BLaER1 treated with 17β-estradiol and CSF1 and Interleukin-3, amounts not matched to agents 10 nM and 100 nM (cell line): Measurements from ENCODE around the gene RNASEH2A.

Source experiments
- H3K27ac ChIP-seq, 11 experiments: shearing (Covaris generic); formaldehyde crosslinking; 2 replicates each; pipeline ENCODE4 v1.8.1; 2022
- H3K27me3 ChIP-seq, 11 experiments: shearing (Covaris generic); formaldehyde crosslinking; 2 replicates each; pipeline ENCODE4 v1.8.1; 2022
- H3K36me3 ChIP-seq, 11 experiments: shearing (Covaris generic); formaldehyde crosslinking; 2 replicates each; pipeline ENCODE4 v1.8.1; 2022
- H3K4me1 ChIP-seq, 10 experiments: shearing (Covaris generic); formaldehyde crosslinking; 2 replicates each; pipeline ENCODE4 v1.8.1; 2022
- H3K4me2 ChIP-seq, 11 experiments: shearing (Covaris generic); formaldehyde crosslinking; 2 replicates each; pipeline ENCODE4 v1.8.1; 2022
- H3K4me3 ChIP-seq, 10 experiments: shearing (Covaris generic); formaldehyde crosslinking; 2 replicates each; pipeline ENCODE4 v1.8.1; 2022
- H3K9ac ChIP-seq, 11 experiments: shearing (Covaris generic); formaldehyde crosslinking; 2 replicates each; pipeline ENCODE4 v1.8.1; 2022
- H3K9me3 ChIP-seq, 11 experiments: shearing (Covaris generic); formaldehyde crosslinking; replicated peaks in 1 of 11; 2 replicates each; pipeline ENCODE4 v1.8.1; 2022
- H4K20me1 ChIP-seq, 11 experiments: shearing (Covaris generic); formaldehyde crosslinking; 2 replicates each; pipeline ENCODE4 v1.8.1; 2022
- Cebpa-rat ChIP-seq, 11 experiments: shearing (Covaris generic); IDR thresholded peaks; 2 replicates each; pipeline ENCODE4 v1.8.1; 2022

The RNASEH2A gene

DNA sequence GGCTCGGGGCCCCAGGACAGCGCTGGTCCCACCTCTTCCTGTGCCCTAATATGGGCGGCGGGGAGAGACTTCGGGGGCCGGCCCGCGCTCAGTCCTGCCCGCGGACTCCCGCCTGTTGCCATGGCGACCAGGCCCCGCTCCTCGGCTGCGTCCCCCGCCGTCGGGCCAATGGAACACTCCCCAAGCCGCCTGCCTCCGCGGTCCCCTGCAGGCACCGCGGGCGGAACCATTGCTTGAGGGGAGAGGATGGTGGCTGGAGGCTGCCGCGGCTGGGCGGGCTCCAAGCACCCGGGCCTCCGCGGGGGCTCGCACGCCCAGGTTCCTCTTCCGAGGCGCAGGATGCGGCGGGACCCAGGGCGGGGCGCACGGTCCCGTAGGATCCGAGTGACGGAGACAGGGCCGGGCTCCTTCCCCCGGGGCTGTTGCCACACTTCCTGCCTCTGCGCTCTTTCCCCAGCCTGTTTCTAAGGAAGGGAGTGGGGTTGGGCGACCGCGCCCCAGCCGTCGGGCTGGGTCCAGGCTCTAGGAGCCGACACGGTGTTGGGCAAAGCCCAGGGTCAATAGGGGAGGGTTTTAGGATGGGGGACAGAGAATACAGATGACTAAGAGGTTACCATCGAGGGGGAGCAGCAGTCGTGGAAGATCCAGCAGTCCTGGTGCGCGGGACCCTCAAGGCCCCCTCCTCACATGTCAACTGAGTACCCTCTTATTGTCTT lies 16.3 kb upstream of the RNASEH2A start:
- TF ChIP-seq Cebpa-rat (IDR thresholded peaks at IDR 0.05), result peak; percentile 83 to 96 (median 92); a peak in 20 of 22 replicates
- Histone ChIP-seq H3K27me3 (no peaks in the 10 kb centered on the region), H3K4me2 (peak overlapping the region; percentile 90 to 100 (median 99)), H3K9me3 (no peaks in the 10 kb centered on the region), H3K36me3 (peaks cover 0 to 12% (median 0%) of the 10 kb centered on the region in 11 experiments; a peak in 8 of 22 replicates), H3K4me3 (peak overlapping the region; percentile 90 to 98 (median 96)), H4K20me1 (peaks cover 18 to 21% (median 20%) of the 10 kb centered on the region in 11 experiments), H3K27ac (peak overlapping the region; percentile 98 to 100 (median 99)), H3K9ac (peak overlapping the region; percentile 92 to 99 (median 98)), H3K4me1 (peaks cover 51 to 68% (median 67%) of the 10 kb centered on the region in 10 experiments)

DNA sequence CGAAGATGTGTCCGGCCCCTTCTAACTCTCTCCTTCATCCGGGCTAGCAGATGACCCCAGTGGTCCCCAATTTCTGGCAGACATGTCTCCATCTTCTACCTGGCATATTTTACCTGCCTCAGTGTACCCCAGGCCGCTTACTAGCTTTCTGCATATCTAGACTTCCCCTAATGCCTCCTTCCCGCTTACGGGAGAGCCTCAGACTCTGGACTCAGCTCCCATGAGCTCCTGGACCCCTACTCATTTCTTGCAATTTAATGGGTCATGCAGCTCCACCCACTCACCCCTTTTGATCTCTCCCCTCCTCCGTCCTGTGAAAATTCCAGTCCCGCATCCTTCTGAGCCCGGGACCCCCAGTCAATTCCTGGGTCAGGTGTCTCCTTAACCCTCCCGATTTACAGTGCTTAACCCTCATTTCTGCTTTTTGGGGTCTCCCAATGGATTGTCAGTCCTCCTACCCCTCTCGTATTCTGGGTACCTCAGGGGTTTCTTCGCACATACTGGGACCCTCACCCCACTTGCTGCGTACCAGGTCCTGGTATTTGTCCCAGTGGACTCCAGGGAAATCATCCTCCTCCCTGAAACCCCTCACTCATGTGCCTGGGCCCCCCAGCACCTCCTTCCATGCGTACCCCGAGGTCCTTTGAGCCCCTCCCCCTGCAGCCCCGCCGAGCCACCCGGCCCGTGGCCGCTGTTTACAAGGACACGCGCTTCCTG lies 15.6 kb upstream of the RNASEH2A start:
- no peak for TF ChIP-seq Cebpa-rat (IDR thresholded peaks at IDR 0.05)
- H3K9ac ChIP-seq, result peak overlapping the region; percentile 92 to 99 (median 98)
- H3K36me3 ChIP-seq, result peaks cover 0 to 12% (median 0%) of the 10 kb centered on the region in 11 experiments; a peak in 8 of 22 replicates
- H3K9me3 ChIP-seq, result no peaks in the 10 kb centered on the region
- H3K4me2 ChIP-seq, result peak overlapping the region; percentile 90 to 99 (median 98)
- peak overlapping the region; percentile 90 to 98 (median 96) for H3K4me3 ChIP-seq
- no peaks in the 10 kb centered on the region for H3K27me3 ChIP-seq
- peaks cover 51 to 67% (median 64%) of the 10 kb centered on the region in 10 experiments for H3K4me1 ChIP-seq
- H3K27ac ChIP-seq, result peak overlapping the region; percentile 98 to 100 (median 99)
- peaks cover 18 to 22% (median 20%) of the 10 kb centered on the region in 11 experiments for H4K20me1 ChIP-seq

DNA sequence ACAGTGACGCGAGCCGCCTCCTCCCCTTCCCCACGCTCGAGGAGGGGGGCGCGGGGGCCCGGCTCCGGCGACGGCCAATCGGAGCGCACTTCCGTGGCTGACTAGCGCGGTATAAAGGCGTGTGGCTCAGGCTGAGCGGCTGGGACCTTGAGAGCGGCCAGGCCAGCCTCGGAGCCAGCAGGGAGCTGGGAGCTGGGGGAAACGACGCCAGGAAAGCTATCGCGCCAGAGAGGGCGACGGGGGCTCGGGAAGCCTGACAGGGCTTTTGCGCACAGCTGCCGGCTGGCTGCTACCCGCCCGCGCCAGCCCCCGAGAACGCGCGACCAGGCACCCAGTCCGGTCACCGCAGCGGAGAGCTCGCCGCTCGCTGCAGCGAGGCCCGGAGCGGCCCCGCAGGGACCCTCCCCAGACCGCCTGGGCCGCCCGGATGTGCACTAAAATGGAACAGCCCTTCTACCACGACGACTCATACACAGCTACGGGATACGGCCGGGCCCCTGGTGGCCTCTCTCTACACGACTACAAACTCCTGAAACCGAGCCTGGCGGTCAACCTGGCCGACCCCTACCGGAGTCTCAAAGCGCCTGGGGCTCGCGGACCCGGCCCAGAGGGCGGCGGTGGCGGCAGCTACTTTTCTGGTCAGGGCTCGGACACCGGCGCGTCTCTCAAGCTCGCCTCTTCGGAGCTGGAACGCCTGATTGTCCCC lies 14.9 kb upstream of the RNASEH2A start, which contains the start of gene JUNB:
Gene JUNB (plus strand): TSS at position 142 of the 706 bp plus-strand sequence. CDS start 286 bp downstream, at position 428.
- peaks cover 0 to 12% (median 0%) of the 10 kb centered on the region in 11 experiments; a peak in 8 of 22 replicates for H3K36me3 ChIP-seq
- H3K4me1 ChIP-seq, result peaks cover 52 to 67% (median 64%) of the 10 kb centered on the region in 10 experiments
- peak within 1 kb of the TSS; percentile 90 to 98 (median 96) for H3K4me3 ChIP-seq
- H4K20me1 ChIP-seq, result peaks cover 18 to 29% (median 20%) of the 10 kb centered on the region in 11 experiments
- no peaks in the 10 kb centered on the region for H3K9me3 ChIP-seq
- H3K9ac ChIP-seq, result peak within 1 kb of the TSS; percentile 92 to 99 (median 98)
- peak within 1 kb of the TSS; percentile 98 to 100 (median 99) for H3K27ac ChIP-seq
- TF ChIP-seq Cebpa-rat (IDR thresholded peaks at IDR 0.05), result no peak
- H3K4me2 ChIP-seq, result peak within 1 kb of the TSS; percentile 90 to 99 (median 98)
- H3K27me3 ChIP-seq, result no peaks in the 10 kb centered on the region

DNA sequence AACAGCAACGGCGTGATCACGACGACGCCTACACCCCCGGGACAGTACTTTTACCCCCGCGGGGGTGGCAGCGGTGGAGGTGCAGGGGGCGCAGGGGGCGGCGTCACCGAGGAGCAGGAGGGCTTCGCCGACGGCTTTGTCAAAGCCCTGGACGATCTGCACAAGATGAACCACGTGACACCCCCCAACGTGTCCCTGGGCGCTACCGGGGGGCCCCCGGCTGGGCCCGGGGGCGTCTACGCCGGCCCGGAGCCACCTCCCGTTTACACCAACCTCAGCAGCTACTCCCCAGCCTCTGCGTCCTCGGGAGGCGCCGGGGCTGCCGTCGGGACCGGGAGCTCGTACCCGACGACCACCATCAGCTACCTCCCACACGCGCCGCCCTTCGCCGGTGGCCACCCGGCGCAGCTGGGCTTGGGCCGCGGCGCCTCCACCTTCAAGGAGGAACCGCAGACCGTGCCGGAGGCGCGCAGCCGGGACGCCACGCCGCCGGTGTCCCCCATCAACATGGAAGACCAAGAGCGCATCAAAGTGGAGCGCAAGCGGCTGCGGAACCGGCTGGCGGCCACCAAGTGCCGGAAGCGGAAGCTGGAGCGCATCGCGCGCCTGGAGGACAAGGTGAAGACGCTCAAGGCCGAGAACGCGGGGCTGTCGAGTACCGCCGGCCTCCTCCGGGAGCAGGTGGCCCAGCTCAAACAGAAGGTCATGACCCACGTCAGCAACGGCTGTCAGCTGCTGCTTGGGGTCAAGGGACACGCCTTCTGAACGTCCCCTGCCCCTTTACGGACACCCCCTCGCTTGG lies 14.1 kb upstream of the RNASEH2A start:
- Histone ChIP-seq H3K36me3 (peaks cover 0 to 12% (median 6%) of the 10 kb centered on the region in 11 experiments; a peak in 12 of 22 replicates), H3K27ac (peak overlapping the region; percentile 95 to 100 (median 99)), H3K4me1 (peaks cover 45 to 61% (median 57%) of the 10 kb centered on the region in 10 experiments), H3K27me3 (no peaks in the 10 kb centered on the region), H3K4me2 (peak overlapping the region; percentile 43 to 99 (median 97)), H3K4me3 (peak overlapping the region; percentile 90 to 98 (median 96)), H3K9ac (peak overlapping the region; percentile 92 to 99 (median 98)), H4K20me1 (peaks cover 18 to 34% (median 20%) of the 10 kb centered on the region in 11 experiments), H3K9me3 (no peaks in the 10 kb centered on the region)
- no peak for TF ChIP-seq Cebpa-rat (IDR thresholded peaks at IDR 0.05)

DNA sequence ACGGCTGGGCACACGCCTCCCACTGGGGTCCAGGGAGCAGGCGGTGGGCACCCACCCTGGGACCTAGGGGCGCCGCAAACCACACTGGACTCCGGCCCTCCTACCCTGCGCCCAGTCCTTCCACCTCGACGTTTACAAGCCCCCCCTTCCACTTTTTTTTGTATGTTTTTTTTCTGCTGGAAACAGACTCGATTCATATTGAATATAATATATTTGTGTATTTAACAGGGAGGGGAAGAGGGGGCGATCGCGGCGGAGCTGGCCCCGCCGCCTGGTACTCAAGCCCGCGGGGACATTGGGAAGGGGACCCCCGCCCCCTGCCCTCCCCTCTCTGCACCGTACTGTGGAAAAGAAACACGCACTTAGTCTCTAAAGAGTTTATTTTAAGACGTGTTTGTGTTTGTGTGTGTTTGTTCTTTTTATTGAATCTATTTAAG lies 13.5 kb upstream of the RNASEH2A start:
- peaks cover 18 to 34% (median 20%) of the 10 kb centered on the region in 11 experiments for H4K20me1 ChIP-seq
- H3K4me1 ChIP-seq, result peaks cover 39 to 54% (median 51%) of the 10 kb centered on the region in 10 experiments
- H3K27ac ChIP-seq, result peak overlapping the region; percentile 95 to 100 (median 99)
- H3K4me3 ChIP-seq, result peak overlapping the region; percentile 90 to 98 (median 96)
- peak overlapping the region; percentile 43 to 99 (median 97) for H3K4me2 ChIP-seq
- peaks cover 0 to 12% (median 10%) of the 10 kb centered on the region in 11 experiments; a peak in 14 of 22 replicates for H3K36me3 ChIP-seq
- no peak for TF ChIP-seq Cebpa-rat (IDR thresholded peaks at IDR 0.05)
- no peaks in the 10 kb centered on the region for H3K9me3 ChIP-seq
- no peaks in the 10 kb centered on the region for H3K27me3 ChIP-seq
- H3K9ac ChIP-seq, result peak overlapping the region; percentile 92 to 99 (median 98)

DNA sequence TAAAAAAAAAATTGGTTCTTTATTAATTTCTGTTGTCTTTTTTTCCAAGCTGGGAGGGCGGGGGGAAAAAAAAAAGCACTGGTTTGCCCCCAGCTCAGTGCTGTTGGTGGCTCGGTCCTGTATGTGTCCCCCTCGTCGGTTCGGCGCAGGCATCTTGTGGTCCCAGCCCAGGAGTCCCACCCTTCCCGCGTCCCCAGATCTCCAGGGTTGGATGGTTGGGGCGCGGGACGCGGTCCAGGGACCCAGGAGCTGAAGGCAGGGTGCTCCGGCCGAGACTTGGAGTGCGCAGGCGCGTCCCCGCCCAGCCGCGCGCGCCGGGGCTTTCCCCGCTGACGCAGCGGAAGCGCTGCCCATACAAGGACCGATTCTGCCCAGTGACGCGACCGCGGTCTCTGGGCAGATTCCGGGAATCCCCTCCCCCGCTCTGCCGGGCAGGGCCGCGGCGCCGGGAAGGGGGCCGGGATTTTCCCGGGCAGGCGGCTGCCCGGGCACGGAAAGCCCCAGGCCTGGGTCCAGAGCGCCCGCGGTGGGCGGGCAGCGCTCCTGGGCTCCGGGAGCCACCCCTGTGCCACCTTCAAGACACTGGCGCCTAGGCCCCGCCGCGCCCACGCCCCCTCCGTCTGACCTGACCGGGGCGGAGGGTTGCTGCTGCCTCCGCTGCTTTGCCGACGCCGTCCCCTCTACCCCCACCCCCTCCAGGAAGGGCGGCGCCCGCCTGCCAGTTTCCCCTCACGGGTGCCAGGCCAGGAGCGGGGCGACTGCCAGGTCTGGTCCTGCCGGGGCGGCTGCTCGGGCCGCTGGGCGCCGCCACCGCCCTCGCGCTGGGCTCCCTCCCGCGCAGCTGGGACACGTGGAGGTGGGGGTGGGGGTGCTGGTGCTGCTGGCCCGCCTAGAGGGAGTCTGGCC lies 12.8 kb upstream of the RNASEH2A start:
- Histone ChIP-seq H3K9me3 (no peaks in the 10 kb centered on the region), H3K9ac (peak overlapping the region; percentile 92 to 99 (median 98)), H4K20me1 (peaks cover 18 to 34% (median 20%) of the 10 kb centered on the region in 11 experiments), H3K27me3 (no peaks in the 10 kb centered on the region), H3K4me2 (peak overlapping the region; percentile 85 to 99 (median 97)), H3K36me3 (peaks cover 3 to 18% (median 16%) of the 10 kb centered on the region in 11 experiments; a peak in 17 of 22 replicates), H3K4me3 (peak overlapping the region; percentile 90 to 98 (median 96)), H3K4me1 (peaks cover 32 to 48% (median 44%) of the 10 kb centered on the region in 10 experiments), H3K27ac (peak overlapping the region; percentile 95 to 100 (median 99))
- TF ChIP-seq Cebpa-rat (IDR thresholded peaks at IDR 0.05), result no peak
